HG03521 (cell line): ENCODE data around the gene CTCFL.

Experiments used
- ATAC-seq: cut with Tn5 transposase; IDR thresholded peaks from one replicate; pipeline ENCODE4 v1.9.1; 2021; ENCODE audit warnings: mild to moderate bottlenecking, moderate library complexity; ENCODE audit not compliant: unreplicated experiment

CTCFL gene, protein sequence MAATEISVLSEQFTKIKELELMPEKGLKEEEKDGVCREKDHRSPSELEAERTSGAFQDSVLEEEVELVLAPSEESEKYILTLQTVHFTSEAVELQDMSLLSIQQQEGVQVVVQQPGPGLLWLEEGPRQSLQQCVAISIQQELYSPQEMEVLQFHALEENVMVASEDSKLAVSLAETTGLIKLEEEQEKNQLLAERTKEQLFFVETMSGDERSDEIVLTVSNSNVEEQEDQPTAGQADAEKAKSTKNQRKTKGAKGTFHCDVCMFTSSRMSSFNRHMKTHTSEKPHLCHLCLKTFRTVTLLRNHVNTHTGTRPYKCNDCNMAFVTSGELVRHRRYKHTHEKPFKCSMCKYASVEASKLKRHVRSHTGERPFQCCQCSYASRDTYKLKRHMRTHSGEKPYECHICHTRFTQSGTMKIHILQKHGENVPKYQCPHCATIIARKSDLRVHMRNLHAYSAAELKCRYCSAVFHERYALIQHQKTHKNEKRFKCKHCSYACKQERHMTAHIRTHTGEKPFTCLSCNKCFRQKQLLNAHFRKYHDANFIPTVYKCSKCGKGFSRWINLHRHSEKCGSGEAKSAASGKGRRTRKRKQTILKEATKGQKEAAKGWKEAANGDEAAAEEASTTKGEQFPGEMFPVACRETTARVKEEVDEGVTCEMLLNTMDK

DNA sequence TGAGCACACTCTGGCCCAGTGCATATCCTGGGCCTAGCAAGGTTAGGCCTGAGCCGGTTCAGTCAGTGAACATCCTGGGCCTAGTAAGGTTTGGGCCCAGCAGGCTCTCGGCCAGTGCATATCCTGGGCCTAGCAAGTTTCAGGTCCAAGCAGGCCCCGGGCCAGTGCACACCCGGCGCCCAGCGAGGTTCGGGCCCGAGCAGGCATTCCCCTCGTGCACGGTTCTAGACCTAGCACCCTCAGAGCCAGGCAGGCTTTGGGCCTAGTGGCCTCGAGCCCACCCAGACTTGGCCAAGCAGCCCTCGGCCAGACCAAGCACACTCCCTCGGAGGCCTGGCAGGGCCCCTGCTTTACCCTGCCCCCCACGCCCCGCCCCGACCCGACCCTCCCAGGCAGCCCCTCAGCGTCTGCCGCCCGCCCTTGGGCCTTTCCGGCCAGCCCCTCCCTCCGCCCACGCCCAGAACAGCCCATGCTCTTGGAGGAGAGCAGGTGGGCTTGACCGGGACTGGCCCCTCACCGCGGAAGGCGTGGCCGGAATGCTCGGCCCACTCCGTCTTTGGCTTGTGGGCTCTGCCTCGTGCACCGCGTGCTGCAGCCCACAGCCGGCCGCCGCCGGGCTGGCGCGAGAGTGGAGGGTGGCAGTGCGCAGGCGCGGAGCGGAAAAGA lies at the start of gene CTCFL:
TSS of gene CTCFL (minus strand) at position 630 of the 666 bp plus-strand sequence. CDS start 935 bp downstream, outside the sequence.
- no peak for ATAC-seq

DNA sequence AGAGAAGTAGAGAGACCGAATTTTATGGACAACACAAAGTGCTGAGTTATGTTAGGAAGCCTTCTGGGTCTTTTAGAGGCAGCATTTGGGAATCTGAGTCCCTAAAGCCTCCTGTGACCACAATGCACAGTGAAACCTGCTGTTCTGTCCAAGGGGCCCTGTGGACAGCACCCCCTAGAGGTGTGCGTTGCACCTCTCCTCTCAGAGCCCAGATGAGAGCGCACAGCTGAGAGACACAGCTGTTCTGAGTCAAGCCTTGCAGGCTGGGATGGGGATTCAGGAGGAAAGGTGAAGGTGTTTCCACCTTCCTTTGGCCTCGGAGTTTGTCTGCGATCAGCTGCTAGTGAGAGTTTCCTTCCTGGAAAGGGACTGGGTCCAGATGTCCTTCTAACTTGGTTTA lies 49.0 kb upstream of the CTCFL start:
- no peak for ATAC-seq

DNA sequence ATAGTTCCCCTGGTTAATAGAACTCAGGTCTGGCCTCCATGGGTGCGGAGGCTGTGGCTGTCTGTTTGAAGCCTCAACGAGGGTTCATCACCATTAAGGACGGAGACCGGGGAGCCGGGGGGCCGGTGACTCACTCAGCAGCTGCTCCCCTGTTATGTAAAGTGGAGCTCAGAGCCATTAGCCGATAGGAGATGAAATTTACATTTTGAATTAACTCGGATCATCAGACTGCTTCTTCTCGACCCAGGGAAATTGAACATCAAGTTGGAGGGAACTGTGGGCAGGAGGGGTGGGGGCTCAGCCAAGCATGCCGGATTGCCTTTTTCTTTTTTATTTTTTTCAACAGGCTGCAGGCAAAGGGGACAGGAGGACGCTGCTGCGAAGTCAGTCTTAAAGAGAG lies 48.3 kb upstream of the CTCFL start:
- ATAC-seq, result no peak

DNA sequence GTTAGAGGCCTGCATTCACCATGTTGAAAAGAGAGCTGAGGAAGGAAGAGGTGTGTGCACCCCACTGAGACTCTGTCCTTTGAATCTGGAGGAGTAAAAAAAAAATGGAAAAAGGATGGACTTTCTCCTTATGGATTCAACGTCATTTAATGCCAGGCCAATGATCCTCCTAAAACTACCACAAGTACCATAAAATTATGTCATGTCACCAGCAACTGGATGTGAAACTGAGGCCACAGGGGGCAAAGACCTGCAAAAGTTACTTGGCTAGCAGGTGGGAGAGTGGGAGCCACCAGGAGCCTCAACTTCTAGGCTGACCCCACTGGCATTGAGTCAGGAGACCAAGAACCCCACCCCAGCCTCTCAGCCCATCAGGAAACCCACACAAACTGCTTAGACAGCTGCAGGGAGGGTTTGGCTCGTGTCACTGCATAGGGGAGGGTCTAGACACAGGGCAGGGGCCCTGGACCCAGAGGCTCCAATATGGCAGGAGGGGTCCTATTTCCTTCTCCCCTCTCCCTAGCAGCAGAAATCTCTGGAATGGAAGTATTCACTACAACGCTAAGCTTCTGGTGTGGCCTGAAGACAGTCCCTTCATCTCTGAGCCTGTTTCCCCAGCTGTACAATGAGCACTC lies 47.0 kb upstream of the CTCFL start:
- ATAC-seq, result no peak

DNA sequence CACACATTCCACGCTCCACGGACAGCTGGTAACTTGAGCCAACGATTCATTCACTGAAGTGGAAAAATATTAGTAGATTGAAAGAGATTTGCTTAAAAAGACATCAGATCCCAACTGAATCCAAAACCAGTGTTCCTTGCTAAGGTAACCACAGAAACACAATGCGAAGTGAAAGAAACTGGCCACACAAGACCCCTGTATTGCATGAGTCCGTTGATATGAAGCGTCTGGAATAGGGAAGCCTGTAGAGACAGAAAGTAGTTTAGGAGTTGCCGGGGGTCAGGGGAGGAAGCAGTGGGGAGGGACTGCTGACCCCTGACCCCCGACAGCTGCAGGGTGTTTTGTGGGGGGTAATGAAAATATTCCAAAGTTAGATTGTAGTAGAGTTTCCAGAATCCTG lies 46.0 kb upstream of the CTCFL start:
- ATAC-seq, result no peak

DNA sequence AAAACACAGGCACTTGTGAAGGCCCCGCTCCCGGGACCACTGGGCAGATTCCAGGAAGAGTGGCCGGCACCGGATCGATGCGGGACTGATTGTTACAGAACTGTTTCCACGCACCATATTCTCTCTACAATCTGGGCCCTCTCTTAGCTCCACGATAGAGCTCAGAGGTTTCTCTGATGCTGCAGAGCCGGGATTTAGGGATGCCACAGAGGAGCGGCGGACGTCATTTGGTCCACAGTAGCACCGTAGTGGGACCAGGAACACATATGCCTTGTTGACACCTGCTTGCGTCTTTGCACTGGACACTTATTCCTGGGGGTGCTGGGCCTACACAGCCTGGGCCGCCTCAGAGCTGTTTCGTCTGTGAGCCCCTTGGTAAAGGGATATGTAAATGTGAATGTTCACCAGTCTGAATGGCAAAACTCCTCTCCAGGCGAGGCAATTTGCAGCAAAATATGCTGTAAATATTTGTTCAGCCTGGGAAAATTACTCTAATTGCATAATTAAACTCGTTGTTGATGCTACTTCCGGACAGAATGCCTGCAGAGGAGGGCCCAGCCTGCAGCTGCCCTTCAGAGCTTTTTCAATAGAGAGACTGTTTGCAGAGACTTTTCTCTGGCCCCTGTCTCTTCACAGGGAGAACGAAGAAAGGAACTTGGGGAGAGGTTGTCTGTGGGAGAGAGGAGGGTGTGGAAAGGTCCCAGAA lies 45.4 kb upstream of the CTCFL start:
- ATAC-seq, result no peak

DNA sequence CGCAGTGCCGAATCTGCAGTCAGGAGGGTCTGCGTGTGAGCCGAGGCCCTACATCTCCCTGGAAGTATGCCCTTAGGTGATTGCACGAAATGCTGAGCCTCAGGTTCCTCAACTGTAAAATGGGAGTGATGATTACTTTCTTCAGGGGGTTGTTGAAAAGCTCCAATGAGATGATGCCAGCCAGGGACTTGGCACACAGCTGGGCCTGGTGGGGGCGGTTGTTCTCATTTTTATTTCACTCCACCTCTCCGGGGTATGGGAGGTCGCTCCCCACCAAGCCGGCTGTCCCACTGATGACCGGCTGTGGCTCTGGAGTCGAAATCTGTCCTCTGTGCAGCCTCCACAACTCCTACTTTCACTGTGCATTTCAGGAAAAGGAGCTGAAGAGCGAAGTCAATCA lies 44.0 kb upstream of the CTCFL start:
- no peak for ATAC-seq

DNA sequence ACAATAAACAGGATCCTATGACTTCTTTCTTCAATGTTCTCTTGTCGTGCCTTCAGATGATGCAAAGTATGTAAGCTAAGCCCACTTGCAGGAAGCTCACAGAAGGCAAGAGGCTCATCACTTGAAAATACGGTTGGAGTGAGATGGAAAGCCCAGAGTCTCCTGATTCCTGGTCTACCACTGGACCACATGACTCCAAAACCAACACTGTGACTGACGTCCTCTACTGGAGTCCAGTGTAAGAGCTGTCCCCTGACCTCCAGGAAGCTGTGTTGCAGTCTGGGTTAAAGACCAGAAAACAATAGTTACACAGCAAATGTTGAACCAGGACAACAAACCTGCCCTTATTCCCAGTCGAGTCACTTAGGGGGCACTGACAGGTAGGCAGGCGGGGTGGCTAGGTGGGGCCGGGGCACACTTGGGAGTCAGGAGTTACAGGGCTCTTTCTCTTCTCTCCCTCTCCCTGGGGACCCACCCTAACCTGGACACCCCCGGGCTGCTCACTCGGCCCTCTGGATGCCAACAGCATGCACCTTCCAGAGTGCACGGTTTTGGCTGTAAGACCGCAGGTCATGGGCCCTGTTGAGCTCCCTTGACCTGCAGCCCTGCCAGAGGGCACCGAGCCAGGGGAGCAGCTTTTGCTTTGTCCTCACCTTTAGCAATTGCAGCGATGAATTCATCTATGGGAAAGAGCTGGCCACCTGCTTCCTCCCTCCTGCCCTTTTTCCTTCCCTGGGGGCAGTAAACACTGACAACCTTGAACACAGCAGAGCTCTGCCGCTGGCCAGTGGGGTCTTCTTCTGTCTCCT lies 43.4 kb upstream of the CTCFL start:
- no peak for ATAC-seq

DNA sequence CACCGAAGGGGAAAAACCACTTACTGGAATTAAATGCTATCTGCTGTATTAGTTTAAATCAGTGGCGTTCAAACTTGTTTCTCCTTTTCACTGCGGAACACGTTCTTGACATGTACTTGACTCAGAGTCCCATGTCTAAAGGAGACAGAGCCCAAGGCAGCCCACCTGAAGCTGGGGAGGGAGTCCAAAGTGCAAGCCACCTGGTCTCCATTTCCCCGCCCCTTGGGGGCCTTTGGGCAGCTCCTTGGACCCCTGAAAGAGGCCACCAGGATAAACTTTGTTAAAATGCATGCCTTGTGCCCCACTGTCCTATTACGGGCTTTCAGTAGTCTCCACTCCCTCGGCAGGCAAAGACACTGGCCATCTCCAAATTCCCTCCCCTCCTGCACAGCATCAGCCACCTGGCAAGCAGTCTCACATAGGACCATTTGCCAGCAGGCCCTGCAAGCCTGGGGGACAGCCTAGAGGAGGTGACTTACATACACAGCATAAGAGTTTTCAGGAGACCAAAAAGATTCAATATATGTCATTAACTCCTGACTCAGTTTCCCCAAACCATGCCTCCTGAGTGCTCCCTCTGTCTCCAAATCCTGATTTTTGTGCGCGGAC lies 42.6 kb upstream of the CTCFL start:
- no peak for ATAC-seq

DNA sequence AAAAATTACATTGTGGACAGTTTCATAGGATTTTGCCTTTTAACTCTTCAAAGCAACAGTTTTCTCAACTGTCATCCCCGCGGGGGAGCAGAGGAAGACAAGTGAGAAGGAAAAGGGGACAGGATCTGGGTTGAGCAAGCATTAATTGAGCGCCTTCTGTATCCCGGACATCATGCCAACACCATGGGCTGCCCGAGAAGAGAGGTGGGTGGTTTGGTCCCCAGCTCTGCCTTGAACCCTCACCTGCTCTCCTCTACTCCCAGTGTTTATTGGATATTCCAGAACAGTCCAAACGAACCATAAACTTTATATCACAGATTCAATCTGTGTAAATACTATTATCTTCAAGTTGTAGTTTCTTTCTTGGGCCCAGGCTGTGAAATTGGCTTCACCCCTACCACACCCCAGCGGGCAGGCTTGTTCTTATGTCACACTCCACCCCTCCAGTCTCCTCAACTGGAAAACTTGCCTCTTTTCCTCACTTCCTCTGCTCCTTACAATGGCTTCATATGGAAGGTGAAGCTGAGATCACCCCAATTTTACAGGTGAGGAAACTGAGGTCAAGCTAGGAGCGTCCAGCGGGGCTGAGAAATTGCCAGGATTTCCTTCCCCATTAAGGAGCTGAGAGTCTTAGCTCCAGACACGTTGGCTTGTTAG lies 42.0 kb upstream of the CTCFL start:
- no peak for ATAC-seq

DNA sequence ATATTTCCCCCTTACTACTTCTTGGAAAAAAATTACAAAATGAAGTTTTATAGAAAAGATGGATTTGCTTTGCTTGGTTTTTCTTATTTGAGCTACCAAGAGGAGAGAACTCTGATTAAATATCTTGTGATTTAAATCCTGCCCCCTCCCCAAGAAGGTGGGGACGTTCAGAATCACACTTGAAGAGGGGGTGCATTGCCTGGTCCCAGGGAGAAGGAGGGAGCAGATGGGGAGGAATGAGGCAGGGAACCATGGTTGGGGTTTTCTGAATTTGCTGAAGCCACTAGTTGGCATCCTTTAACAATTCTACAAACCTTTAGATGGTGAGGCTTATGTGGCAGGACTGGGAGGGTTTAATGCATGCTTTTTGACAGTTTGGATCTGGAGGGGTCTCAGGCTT lies 41.5 kb upstream of the CTCFL start:
- ATAC-seq, result no peak

DNA sequence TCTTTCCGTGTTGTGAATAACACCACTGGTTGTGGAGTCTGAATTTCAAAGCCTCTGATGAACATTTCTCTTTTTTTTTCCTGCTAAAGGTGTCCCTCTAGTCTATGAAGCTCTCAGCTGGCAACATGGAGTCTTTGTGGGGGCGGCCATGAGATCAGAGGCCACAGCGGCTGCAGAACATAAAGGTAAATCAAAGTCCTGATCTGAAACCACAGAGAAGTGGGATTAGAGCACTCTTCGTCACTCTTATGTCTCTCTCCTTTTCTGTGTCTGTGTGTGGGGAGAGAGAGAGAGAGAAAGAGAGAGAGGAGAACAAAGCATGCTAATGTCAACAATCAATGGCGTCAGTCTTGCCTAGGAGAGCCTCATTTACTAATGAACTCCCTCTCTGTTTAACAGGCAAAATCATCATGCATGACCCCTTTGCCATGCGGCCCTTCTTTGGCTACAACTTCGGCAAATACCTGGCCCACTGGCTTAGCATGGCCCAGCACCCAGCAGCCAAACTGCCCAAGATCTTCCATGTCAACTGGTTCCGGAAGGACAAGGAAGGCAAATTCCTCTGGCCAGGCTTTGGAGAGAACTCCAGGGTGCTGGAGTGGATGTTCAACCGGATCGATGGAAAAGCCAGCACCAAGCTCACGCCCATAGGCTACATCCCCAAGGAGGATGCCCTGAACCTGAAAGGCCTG lies 40.2 kb upstream of the CTCFL start:
- ATAC-seq, result no peak

DNA sequence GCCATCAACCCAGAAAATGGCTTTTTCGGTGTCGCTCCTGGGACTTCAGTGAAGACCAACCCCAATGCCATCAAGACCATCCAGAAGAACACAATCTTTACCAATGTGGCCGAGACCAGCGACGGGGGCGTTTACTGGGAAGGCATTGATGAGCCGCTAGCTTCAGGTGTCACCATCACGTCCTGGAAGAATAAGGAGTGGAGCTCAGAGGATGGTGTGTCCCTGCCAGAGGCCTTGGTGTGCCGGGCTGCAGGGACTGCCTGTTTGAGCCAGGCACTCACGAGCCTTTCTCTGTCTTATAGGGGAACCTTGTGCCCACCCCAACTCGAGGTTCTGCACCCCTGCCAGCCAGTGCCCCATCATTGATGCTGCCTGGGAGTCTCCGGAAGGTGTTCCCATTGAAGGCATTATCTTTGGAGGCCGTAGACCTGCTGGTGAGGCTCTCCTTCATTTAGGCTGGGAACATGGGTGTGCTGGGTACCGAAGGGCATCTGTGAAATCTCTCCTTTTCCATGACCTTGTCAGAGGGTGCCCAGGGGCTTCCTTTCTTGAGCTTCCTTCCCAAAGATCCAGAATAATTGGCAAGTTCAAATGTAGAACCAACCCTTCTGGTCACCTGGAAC lies 39.4 kb upstream of the CTCFL start:
- no peak for ATAC-seq

DNA sequence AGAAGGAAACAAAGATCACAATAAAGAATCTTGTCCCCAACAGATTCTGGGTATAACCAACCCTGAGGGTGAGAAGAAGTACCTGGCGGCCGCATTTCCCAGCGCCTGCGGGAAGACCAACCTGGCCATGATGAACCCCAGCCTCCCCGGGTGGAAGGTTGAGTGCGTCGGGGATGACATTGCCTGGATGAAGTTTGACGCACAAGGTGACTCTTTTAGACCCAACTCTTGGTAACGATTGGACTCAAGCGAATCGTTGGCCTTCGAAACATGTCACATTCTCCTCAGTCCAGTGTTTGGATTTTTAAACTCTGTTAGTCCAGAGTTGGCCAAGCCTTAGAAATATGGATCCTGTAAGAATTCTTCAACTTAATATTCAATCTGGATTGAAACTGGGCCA lies 38.6 kb upstream of the CTCFL start:
- ATAC-seq, result no peak

DNA sequence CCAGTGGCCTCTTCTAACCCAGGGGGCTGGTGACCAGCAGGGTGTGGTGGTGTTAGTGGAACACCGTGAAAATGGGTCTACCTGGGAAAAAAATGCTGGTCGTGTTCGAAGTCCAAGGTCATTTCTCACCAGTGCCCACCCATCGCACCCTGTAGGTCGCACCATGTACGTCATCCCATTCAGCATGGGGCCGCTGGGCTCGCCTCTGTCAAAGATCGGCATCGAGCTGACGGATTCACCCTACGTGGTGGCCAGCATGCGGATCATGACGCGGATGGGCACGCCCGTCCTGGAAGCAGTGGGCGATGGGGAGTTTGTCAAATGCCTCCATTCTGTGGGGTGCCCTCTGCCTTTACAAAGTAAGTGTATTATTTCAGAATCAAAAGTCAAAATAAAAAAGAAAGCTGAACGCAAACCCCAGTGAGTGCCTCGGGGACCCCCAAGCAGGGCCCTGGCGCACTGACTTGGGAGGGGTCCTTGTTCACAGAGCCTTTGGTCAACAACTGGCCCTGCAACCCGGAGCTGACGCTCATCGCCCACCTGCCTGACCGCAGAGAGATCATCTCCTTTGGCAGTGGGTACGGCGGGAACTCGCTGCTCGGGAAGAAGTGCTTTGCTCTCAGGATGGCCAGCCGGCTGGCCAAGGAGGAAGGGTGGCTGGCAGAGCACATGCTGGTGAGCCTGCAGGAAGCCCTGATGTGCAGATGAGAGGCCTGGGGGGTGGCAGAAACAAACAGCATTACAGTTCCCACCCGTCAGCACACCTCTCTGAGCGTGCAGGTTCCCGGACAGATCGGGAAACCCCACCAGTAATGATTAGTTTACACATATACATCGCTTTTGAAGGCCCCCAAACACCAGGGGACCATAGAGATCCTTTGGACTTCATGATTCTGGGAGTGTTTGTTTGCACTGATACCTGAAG lies 37.9 kb upstream of the CTCFL start:
- ATAC-seq, result no peak

DNA sequence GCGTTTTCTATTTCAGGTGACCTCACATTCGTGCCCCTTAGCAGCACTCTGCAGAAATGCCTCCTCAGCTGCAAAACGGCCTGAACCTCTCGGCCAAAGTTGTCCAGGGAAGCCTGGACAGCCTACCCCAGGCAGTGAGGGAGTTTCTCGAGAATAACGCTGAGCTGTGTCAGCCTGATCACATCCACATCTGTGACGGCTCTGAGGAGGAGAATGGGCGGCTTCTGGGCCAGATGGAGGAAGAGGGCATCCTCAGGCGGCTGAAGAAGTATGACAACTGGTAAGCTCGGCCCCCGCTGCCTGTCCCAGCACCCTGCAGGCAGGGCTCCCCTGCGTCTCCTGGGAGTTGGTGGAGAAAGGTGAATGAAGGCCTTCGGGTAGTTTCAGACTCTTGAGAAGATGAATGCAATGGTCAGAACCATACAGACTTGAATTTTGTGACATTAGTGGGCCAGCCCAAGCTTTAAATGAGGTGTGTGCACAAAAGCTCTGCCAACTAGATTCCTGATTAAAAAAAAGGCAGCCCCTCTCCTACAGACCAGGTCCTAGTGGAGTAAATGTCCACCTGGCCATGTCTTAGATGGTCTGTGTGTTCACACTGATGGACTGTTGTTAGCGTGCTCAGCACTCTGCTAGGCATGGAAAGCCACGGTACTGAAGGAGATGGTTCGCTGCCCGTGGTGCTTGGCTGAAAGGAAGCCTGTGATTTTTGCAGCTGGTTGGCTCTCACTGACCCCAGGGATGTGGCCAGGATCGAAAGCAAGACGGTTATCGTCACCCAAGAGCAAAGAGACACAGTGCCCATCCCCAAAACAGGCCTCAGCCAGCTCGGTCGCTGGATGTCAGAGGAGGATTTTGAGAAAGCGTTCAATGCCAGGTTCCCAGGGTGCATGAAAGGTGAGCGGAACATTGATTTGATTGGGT lies 36.7 kb upstream of the CTCFL start:
- ATAC-seq, result no peak
